Activated gamma-delta T cell treated with anti-CD3 and anti-CD28 coated beads, Interleukin-2, amount 50 U/mL, for 16 hours (primary cell): Measurements from ENCODE around the gene LGALS9C.
"Not testable (repeated sequence)": the region's sequence is repeated elsewhere in the genome, so short reads cannot be mapped to it uniquely, and the experiment has no call there.

ENCODE experiments used
- DNase-seq: peaks from one replicate; pipeline ENCODE4 v3.0.0-alpha.2; 2020; ENCODE audit warnings: low read depth

LGALS9C gene

DNA sequence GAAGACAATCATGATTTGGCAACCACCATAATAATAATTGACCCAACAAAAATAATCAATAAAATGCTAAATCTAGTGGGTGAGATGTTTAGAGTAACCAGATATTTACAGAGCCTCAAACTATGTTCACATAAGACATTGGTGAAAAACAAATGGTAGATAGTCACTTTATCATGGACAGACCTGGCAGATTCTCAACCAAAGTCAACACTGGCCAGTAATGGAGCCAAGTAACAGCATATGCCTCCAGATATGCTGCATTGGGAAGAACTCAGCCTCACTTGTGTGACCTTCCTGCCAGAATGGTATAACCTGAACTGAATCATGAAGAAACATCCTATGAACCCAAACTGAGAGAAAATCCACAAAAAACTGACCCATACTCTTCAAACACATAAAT is 53.8 kb downstream of the LGALS9C start:
- DNase-seq: not testable (repeated sequence)

GRCh38 chr17:18542234-18542633 is 65.6 kb downstream of the LGALS9C start:
- DNase-seq: not testable (repeated sequence)

GRCh38 chr17:18542907-18543306 is 66.3 kb downstream of the LGALS9C start:
- not testable (repeated sequence) for DNase-seq
